Trophoblast cell (in vitro differentiated cells and primary cell): ENCODE results near the gene CARD19.
A peak's percentile ranks its signal among the peaks of the same experiment; 100 is the strongest.

Experiments
- DNase-seq, 2 donors: peaks; one replicate each; pipeline ENCODE4 v3.0.0-alpha.2; 2016
- H2AFZ ChIP-seq: 2 replicates; pipeline ENCODE4 v1.6.1; 2013; ENCODE audit warnings: low read length, moderate library complexity, mild to moderate bottlenecking; ENCODE audit not compliant: insufficient read depth, poor library complexity
- H2AK5ac ChIP-seq: 2 replicates; pipeline ENCODE4 v1.6.1; 2013; ENCODE audit warnings: mild to moderate bottlenecking, low read length
- H2BK120ac ChIP-seq: 2 replicates; pipeline ENCODE4 v1.6.1; 2013; ENCODE audit warnings: low read length, mild to moderate bottlenecking, moderate library complexity; ENCODE audit not compliant: insufficient read depth, poor library complexity
- H2BK12ac ChIP-seq: 2 replicates; pipeline ENCODE4 v1.6.1; 2013; ENCODE audit warnings: mild to moderate bottlenecking, low read length, moderate library complexity
- H2BK5ac ChIP-seq: 2 replicates; pipeline ENCODE4 v1.6.1; 2013; ENCODE audit warnings: low read length, low read depth, moderate library complexity, mild to moderate bottlenecking; ENCODE audit not compliant: poor library complexity
- H3K14ac ChIP-seq: 2 replicates; pipeline ENCODE4 v1.6.1; 2013; ENCODE audit warnings: mild to moderate bottlenecking, low read length
- H3K18ac ChIP-seq: 2 replicates; pipeline ENCODE4 v1.6.1; 2013; ENCODE audit warnings: mild to moderate bottlenecking, low read length
- H3K23ac ChIP-seq: 2 replicates; pipeline ENCODE4 v1.6.1; 2013; ENCODE audit warnings: low read length
- H3K27ac ChIP-seq: 2 replicates; pipeline ENCODE4 v1.5.1; 2013; ENCODE audit warnings: low read depth, mild to moderate bottlenecking, inconsistent platforms, low read length, moderate library complexity
- H3K27me3 ChIP-seq: 2 replicates; pipeline ENCODE4 v1.6.1; 2013; ENCODE audit warnings: inconsistent platforms, mild to moderate bottlenecking, low read length, moderate library complexity; ENCODE audit not compliant: insufficient read depth
- H3K36me3 ChIP-seq, 2 experiments: 1 replicate in 1 of 2; 2 replicates in 1 of 2; pipeline ENCODE4 v1.6.1; 2013; ENCODE audit warnings: low read length in 2 of 2, mild to moderate bottlenecking in 2 of 2, moderate library complexity in 1 of 2; ENCODE audit not compliant: insufficient read depth in 2 of 2, control insufficient read depth in 1 of 2
- H3K4ac ChIP-seq: 2 replicates; pipeline ENCODE4 v1.6.1; 2013; ENCODE audit warnings: low read depth, mild to moderate bottlenecking, low read length, moderate library complexity
- H3K4me1 ChIP-seq, 2 experiments: 1 replicate in 1 of 2; 2 replicates in 1 of 2; pipeline ENCODE4 v1.6.1; 2013; ENCODE audit warnings: low read length in 2 of 2, mild to moderate bottlenecking in 2 of 2, moderate library complexity in 1 of 2; ENCODE audit not compliant: insufficient read depth in 2 of 2, control insufficient read depth in 1 of 2
- H3K4me2 ChIP-seq: 2 replicates; pipeline ENCODE4 v1.6.1; 2013; ENCODE audit warnings: inconsistent platforms, mild to moderate bottlenecking, low read length, moderate library complexity
- H3K4me3 ChIP-seq: 2 replicates; pipeline ENCODE4 v1.5.1; 2013; ENCODE audit warnings: mild to moderate bottlenecking, low read depth, low read length, inconsistent platforms
- H3K79me1 ChIP-seq: one replicate; pipeline ENCODE4 v1.6.1; 2013; ENCODE audit warnings: low read length
- H3K79me2 ChIP-seq: 2 replicates; pipeline ENCODE4 v1.6.1; 2013; ENCODE audit warnings: low read length, mild to moderate bottlenecking; ENCODE audit not compliant: control insufficient read depth, insufficient read depth, poor library complexity
- H3K9ac ChIP-seq: 2 replicates; pipeline ENCODE4 v1.6.1; 2013; ENCODE audit warnings: mild to moderate bottlenecking, low read length
- H3K9me3 ChIP-seq: 2 replicates; pipeline ENCODE4 v1.6.1; 2013; ENCODE audit warnings: low read depth, mild to moderate bottlenecking, control low read depth, inconsistent platforms, low read length; ENCODE audit not compliant: insufficient read depth
- H4K12ac ChIP-seq: 2 replicates; pipeline ENCODE4 v1.6.1; 2013; ENCODE audit warnings: low read depth, mild to moderate bottlenecking, low read length, moderate library complexity
- H4K8ac ChIP-seq: 2 replicates; pipeline ENCODE4 v1.6.1; 2013; ENCODE audit warnings: low read depth, mild to moderate bottlenecking, low read length, moderate library complexity
- H4K91ac ChIP-seq: one replicate; pipeline ENCODE4 v1.6.1; 2013; ENCODE audit warnings: low read depth, mild to moderate bottlenecking, low read length, moderate library complexity
- WGBS: extraction: QIAGEN DNeasy Blood & Tissue Kit; methylation state at CpG from one replicate; pipeline ENCODE4 v1.1.7; 2013; ENCODE audit warnings: missing lambda C conversion rate; ENCODE audit not compliant: insufficient read length, insufficient coverage; ENCODE audit errors: extremely low coverage; 5-methylcytosine and 5-hydroxymethylcytosine counted together

CARD19 gene

GRCh38 chr9:93108291-93109041 is 12.4 kb downstream of the CARD19 start:
- no CpG with 5 or more reads among the region's 15 CpGs for WGBS
- no peak overlapping the region for H2AK5ac ChIP-seq

GRCh38 chr9:93110311-93110855 is 14.4 kb downstream of the CARD19 start:
- H3K79me2 ChIP-seq = no peaks in the 10 kb centered on the region
- H2AFZ ChIP-seq = no peak overlapping the region
- H3K9me3 ChIP-seq = no peaks in the 10 kb centered on the region
- no peak for DNase-seq
- H2BK5ac ChIP-seq = no peak overlapping the region
- no peak overlapping the region for H3K4me3 ChIP-seq
- H3K4me1 ChIP-seq = peaks cover 0 to 10% of the 10 kb centered on the region in 2 experiments
- H2AK5ac ChIP-seq = no peak overlapping the region
- H3K36me3 ChIP-seq = peaks cover 4 to 8% of the 10 kb centered on the region in 2 experiments
- H4K91ac ChIP-seq = no peak overlapping the region
- no peak overlapping the region for H2BK120ac ChIP-seq
- no peak overlapping the region for H3K23ac ChIP-seq
- H3K4ac ChIP-seq = no peak overlapping the region
- H3K4me2 ChIP-seq = no peak overlapping the region
- H4K12ac ChIP-seq = no peak overlapping the region
- H2BK12ac ChIP-seq = no peak overlapping the region
- H3K27ac ChIP-seq = no peak overlapping the region
- no peaks in the 10 kb centered on the region for H3K27me3 ChIP-seq
- no CpG with 5 or more reads among the region's 14 CpGs for WGBS
- no peak overlapping the region for H3K14ac ChIP-seq
- H3K18ac ChIP-seq = no peak overlapping the region
- H3K79me1 ChIP-seq = no peaks in the 10 kb centered on the region
- no peak overlapping the region for H3K9ac ChIP-seq
- H4K8ac ChIP-seq = no peak overlapping the region

More at GRCh38 chr9:93108291-93109041, 12.4 kb downstream of the CARD19 start:
- H2BK12ac ChIP-seq = no peak overlapping the region
- H4K91ac ChIP-seq = no peak overlapping the region
- no peak overlapping the region for H3K4ac ChIP-seq
- H3K27ac ChIP-seq = no peak overlapping the region
- H2AFZ ChIP-seq = no peak overlapping the region
- H3K14ac ChIP-seq = no peak overlapping the region
- H3K79me2 ChIP-seq = no peaks in the 10 kb centered on the region
- H3K23ac ChIP-seq = no peak overlapping the region
- no peak overlapping the region for H3K4me3 ChIP-seq
- no peaks in the 10 kb centered on the region for H3K79me1 ChIP-seq
- peaks cover 4 to 8% of the 10 kb centered on the region in 2 experiments for H3K36me3 ChIP-seq
- no peak overlapping the region for H2BK5ac ChIP-seq
- H3K9ac ChIP-seq = no peak overlapping the region
- H4K8ac ChIP-seq = no peak overlapping the region
- no peaks in the 10 kb centered on the region for H3K4me1 ChIP-seq
- no peak overlapping the region for H3K4me2 ChIP-seq
- no peak overlapping the region for H3K18ac ChIP-seq
- no peaks in the 10 kb centered on the region for H3K9me3 ChIP-seq
- no peak for DNase-seq
- H2BK120ac ChIP-seq = no peak overlapping the region
- no peak overlapping the region for H4K12ac ChIP-seq
- H3K27me3 ChIP-seq = no peaks in the 10 kb centered on the region

GRCh38 chr9:93111001-93111370 is 15.0 kb downstream of the CARD19 start:
- H4K12ac ChIP-seq = no peak overlapping the region
- H3K27ac ChIP-seq = no peak overlapping the region
- WGBS = no CpG with 5 or more reads among the region's 11 CpGs
- peaks cover 0 to 10% of the 10 kb centered on the region in 2 experiments for H3K4me1 ChIP-seq
- H2BK5ac ChIP-seq = no peak overlapping the region
- H3K4ac ChIP-seq = no peak overlapping the region
- no peak overlapping the region for H4K8ac ChIP-seq
- no peak overlapping the region for H2BK120ac ChIP-seq
- H3K9ac ChIP-seq = no peak overlapping the region
- H2BK12ac ChIP-seq = no peak overlapping the region
- H3K4me3 ChIP-seq = no peak overlapping the region
- no peaks in the 10 kb centered on the region for H3K79me2 ChIP-seq
- no peaks in the 10 kb centered on the region for H3K27me3 ChIP-seq
- H3K4me2 ChIP-seq = no peak overlapping the region
- DNase-seq = no peak
- H2AFZ ChIP-seq = no peak overlapping the region
- peaks cover 4 to 8% of the 10 kb centered on the region in 2 experiments for H3K36me3 ChIP-seq
- H3K9me3 ChIP-seq = no peaks in the 10 kb centered on the region
- H3K14ac ChIP-seq = no peak overlapping the region
- H3K79me1 ChIP-seq = no peaks in the 10 kb centered on the region
- no peak overlapping the region for H3K18ac ChIP-seq
- H3K23ac ChIP-seq = no peak overlapping the region
- no peak overlapping the region for H2AK5ac ChIP-seq
- no peak overlapping the region for H4K91ac ChIP-seq

GRCh38 chr9:93111371-93112115 is 15.5 kb downstream of the CARD19 start:
- no peak overlapping the region for H2AK5ac ChIP-seq
- no peak overlapping the region for H3K23ac ChIP-seq
- WGBS = no CpG with 5 or more reads among the region's 18 CpGs

More at GRCh38 chr9:93111371-93112115, 15.5 kb downstream of the CARD19 start:
- Histone ChIP-seq H3K36me3 (peaks cover 4 to 8% of the 10 kb centered on the region in 2 experiments), H3K9ac (no peak overlapping the region), H3K9me3 (no peaks in the 10 kb centered on the region), H3K4ac (no peak overlapping the region), H3K4me1 (peaks cover 0 to 10% of the 10 kb centered on the region in 2 experiments), H4K12ac (no peak overlapping the region), H2BK120ac (no peak overlapping the region), H2BK5ac (no peak overlapping the region), H3K27ac (no peak overlapping the region), H3K18ac (no peak overlapping the region), H3K4me3 (no peak overlapping the region), H3K14ac (no peak overlapping the region), H3K4me2 (no peak overlapping the region), H2AFZ (no peak overlapping the region), H3K27me3 (no peaks in the 10 kb centered on the region), H2BK12ac (no peak overlapping the region), H4K91ac (no peak overlapping the region), H3K79me1 (no peaks in the 10 kb centered on the region), H4K8ac (no peak overlapping the region), H3K79me2 (no peaks in the 10 kb centered on the region)
- peak; percentile 58 to 66 for DNase-seq
